ENCODE data around the gene GAS2. TPM values are rescaled to one million over a fixed set of nuclear protein-coding genes. Genes with fewer than 3 reads are reported as not detected.

GAS2 gene
- total and polyA plus RNA-seq, 2 of the 4 experiments (the other 2 are of a cell fraction), result 0.51 to 0.90 TPM

- no peaks in the 10 kb centered on the region for H3K9me3 ChIP-seq (ENCODE audit: control insufficient read depth, insufficient read depth, low read length)
- BruUV-seq (replicated peaks), result no TSS peak
- ChIA-PET CTCF (interaction anchor here (0.6 kb wide), 1 partner anchor 1992 kb away, joined by 4 read pairs; no protein-coding TSS in a partner anchor), POLR2A (ENCODE audit: unreplicated experiment) (no interaction called here)
- no peak for TF ChIP-seq USF2 (IDR thresholded peaks at IDR 0.05; ENCODE audit: low read depth, low read length)
- no peak for TF ChIP-seq CEBPB (IDR thresholded peaks at IDR 0.05; ENCODE audit: low read depth, low read length)
- TF ChIP-seq MXI1 (IDR thresholded peaks at IDR 0.05; ENCODE audit: borderline replicate concordance, low read depth, low read length), result no peak
- TF ChIP-seq ELK1 (IDR thresholded peaks at IDR 0.05; ENCODE audit: borderline replicate concordance, low read depth, low read length), result no peak
- no peak for TF ChIP-seq RCOR1 (IDR thresholded peaks at IDR 0.05; ENCODE audit: insufficient replicate concordance, low read length)
- TF ChIP-seq SMC3 (IDR thresholded peaks at IDR 0.05; ENCODE audit: low read depth, low read length), result no peak
- no peak for TF ChIP-seq BHLHE40 (IDR thresholded peaks at IDR 0.05; ENCODE audit: low read depth, low read length)
- no peak for TF ChIP-seq MAZ (IDR thresholded peaks at IDR 0.05; ENCODE audit: borderline replicate concordance, low read depth, low read length)
- TF ChIP-seq FOS (IDR thresholded peaks at IDR 0.05; ENCODE audit: low read depth, low read length), result no peak
- TF ChIP-seq RAD21 (IDR thresholded peaks at IDR 0.05; ENCODE audit: low read length), result no peak
- TF ChIP-seq MAFK (IDR thresholded peaks at IDR 0.05; ENCODE audit: low read depth, low read length), result no peak
- no peak for TF ChIP-seq POLR2A (IDR thresholded peaks at IDR 0.05; ENCODE audit: low read depth, low read length)
- no peak for TF ChIP-seq CTCF (conservative IDR thresholded peaks at IDR 0.05; ENCODE audit: low read depth, low read length)
- TF ChIP-seq CHD1 (IDR thresholded peaks at IDR 0.05; ENCODE audit: low read depth, low read length), result no peak
- no peak for TF ChIP-seq RFX5 (IDR thresholded peaks at IDR 0.05; ENCODE audit: low read depth, low read length)
- H3K36me3 ChIP-seq (ENCODE audit: control insufficient read depth, insufficient read depth, low read length), result no peaks in the 10 kb centered on the region
- dilution Hi-C loops (cut with HindIII; ENCODE audit: low sequenced_read_pairs, unreplicated experiment), result no loop called here
- H3K27me3 ChIP-seq (ENCODE audit: control insufficient read depth, insufficient read depth, low read length), result no peaks in the 10 kb centered on the region
- H3K9me1 ChIP-seq (ENCODE audit: insufficient read depth, low read length), result no peaks in the 10 kb centered on the region
- no peak overlapping the region for H4K5ac ChIP-seq (ENCODE audit: low read depth, low read length)
- no peak overlapping the region for H2BK20ac ChIP-seq (ENCODE audit: low read depth, low read length)
- DNase-seq (no peak), ATAC-seq (ENCODE audit: low read depth) (no peak)
- in situ Hi-C loops (cut with MboI; ENCODE audit: low sequenced_read_pairs), result no loop called here
- H3K9ac ChIP-seq (ENCODE audit: low read depth, low read length), result no peak overlapping the region
- no peak overlapping the region for H3K14ac ChIP-seq (replicated peaks; ENCODE audit: low read depth, low read length)
- H3K4me2 ChIP-seq (ENCODE audit: low read depth, low read length), result no peak overlapping the region
- H3K27ac ChIP-seq (ENCODE audit: insufficient read depth, low read length), result no peak overlapping the region
- H4K91ac ChIP-seq (ENCODE audit: insufficient read depth, low read depth, low read length), result no peak overlapping the region
- no peak overlapping the region for H3K56ac ChIP-seq (ENCODE audit: extremely low read depth, insufficient read depth, low read length)
- no peak overlapping the region for H2AK9ac ChIP-seq (replicated peaks; ENCODE audit: low read depth, low read length, poor library complexity)
- no peak overlapping the region for H4K8ac ChIP-seq (ENCODE audit: low read depth in 2 of 2, low read length in 2 of 2)
- no peaks in the 10 kb centered on the region for H3K4me1 ChIP-seq (ENCODE audit: control insufficient read depth, insufficient read depth, low read length)
- H2BK120ac ChIP-seq (ENCODE audit: low read depth, low read length), result no peak overlapping the region
- no peaks in the 10 kb centered on the region for H4K20me1 ChIP-seq (ENCODE audit: insufficient read depth, low read length)
- H3K79me1 ChIP-seq (ENCODE audit: low read depth in 1 of 2, low read length in 2 of 2), result no peaks in the 10 kb centered on the region
- no peak overlapping the region for H2BK5ac ChIP-seq (ENCODE audit: low read depth, low read length, poor library complexity, severe bottlenecking)
- H3K23ac ChIP-seq (ENCODE audit: low read depth, low read length), result no peak overlapping the region
- H2BK15ac ChIP-seq (ENCODE audit: low read depth, low read length), result no peak overlapping the region
- no peak overlapping the region for H3K18ac ChIP-seq (ENCODE audit: low read depth, low read length)
- intact Hi-C loops (cut with micrococcal nuclease), result no loop called here
- no peak overlapping the region for H3K4ac ChIP-seq (ENCODE audit: low read depth, low read length)
- no peak overlapping the region for H2AFZ ChIP-seq (replicated peaks; ENCODE audit: low read length, poor library complexity)
- no peak overlapping the region for H3K4me3 ChIP-seq (ENCODE audit: insufficient read depth, low read depth, low read length)
- no peak overlapping the region for H2AK5ac ChIP-seq (ENCODE audit: low read depth, low read length)
These were observed 185.1 kb downstream of the GAS2 start for GRCh38 chr11:22851477-22851876.

Data from IMR-90 (cell line).